DOHH2 (cell line): Measurements from ENCODE around the gene ST7.

Experiments used
- H3F3A ChIP-seq: fragments of 200-600 bp; sonication (generic), shearing (Covaris generic); 2 replicates; pipeline ENCODE4 v1.6.0; 2016; ENCODE audit warnings: antibody characterized with exemption, mild to moderate bottlenecking; ENCODE audit not compliant: control insufficient read depth, insufficient read depth
- H3K27ac ChIP-seq: fragments of 200-600 bp; sonication (generic); 2 replicates; pipeline ENCODE4 v1.5.1; 2014; ENCODE audit warnings: low read depth, mild to moderate bottlenecking, low read length, moderate library complexity
- H3K27me3 ChIP-seq: fragments of 200-600 bp; sonication (generic); 2 replicates; pipeline ENCODE4 v1.6.1; 2014; ENCODE audit warnings: mild to moderate bottlenecking, low read length, mixed read lengths; ENCODE audit not compliant: control insufficient read depth
- H3K36me3 ChIP-seq: fragments of 200-600 bp; sonication (generic); 2 replicates; pipeline ENCODE4 v1.6.1; 2014; ENCODE audit warnings: mild to moderate bottlenecking, low read length, moderate library complexity, mixed read lengths; ENCODE audit not compliant: control insufficient read depth
- H3K4me1 ChIP-seq: fragments of 200-600 bp; sonication (generic); 2 replicates; pipeline ENCODE4 v1.6.1; 2014; ENCODE audit warnings: mild to moderate bottlenecking, low read length, mixed read lengths; ENCODE audit not compliant: control insufficient read depth
- H3K4me2 ChIP-seq: fragments of 200-600 bp; sonication (generic); 2 replicates; pipeline ENCODE4 v1.6.0; 2014; ENCODE audit warnings: mild to moderate bottlenecking, low read length, moderate library complexity
- H3K4me3 ChIP-seq: fragments of 200-600 bp; sonication (generic); 2 replicates; pipeline ENCODE4 v1.5.1; 2014; ENCODE audit warnings: mild to moderate bottlenecking, low read length, mixed read lengths
- H3K79me2 ChIP-seq: fragments of 200-600 bp; sonication (generic); 2 replicates; pipeline ENCODE4 v1.6.1; 2014; ENCODE audit warnings: mild to moderate bottlenecking, low read length, mixed read lengths; ENCODE audit not compliant: control insufficient read depth
- H3K9me2 ChIP-seq: fragments of 200-600 bp; sonication (generic); replicated peaks from 2 replicates; pipeline ENCODE4 v1.6.1; 2014; ENCODE audit warnings: mild to moderate bottlenecking, low read length, mixed read lengths; ENCODE audit not compliant: control insufficient read depth
- H3K9me3 ChIP-seq: fragments of 200-600 bp; sonication (generic); 2 replicates; pipeline ENCODE4 v1.6.1; 2014; ENCODE audit warnings: antibody characterized with exemption, low read length, mixed read lengths; ENCODE audit not compliant: control insufficient read depth, insufficient read depth
- H4K20me1 ChIP-seq: fragments of 200-600 bp; sonication (generic); 2 replicates; pipeline ENCODE4 v1.6.0; 2014; ENCODE audit warnings: low read depth, mild to moderate bottlenecking, antibody characterized with exemption, low read length, moderate library complexity; ENCODE audit not compliant: control insufficient read depth, insufficient read depth
- CTCF ChIP-seq: fragments of 200-600 bp; sonication (generic); IDR thresholded peaks from one replicate; pipeline ENCODE4 v1.5.1; 2014; ENCODE audit warnings: antibody characterized with exemption, mild to moderate bottlenecking, low read depth, low read length; ENCODE audit not compliant: poor library complexity, severe bottlenecking
- EZH2phosphoT487 ChIP-seq: fragments of 200-600 bp; sonication (generic); IDR thresholded peaks from 2 replicates; pipeline ENCODE4 v1.6.1; 2017; ENCODE audit warnings: borderline replicate concordance, mild to moderate bottlenecking, antibody characterized with exemption, low read length, moderate library complexity, mixed read lengths

ST7 gene

DNA sequence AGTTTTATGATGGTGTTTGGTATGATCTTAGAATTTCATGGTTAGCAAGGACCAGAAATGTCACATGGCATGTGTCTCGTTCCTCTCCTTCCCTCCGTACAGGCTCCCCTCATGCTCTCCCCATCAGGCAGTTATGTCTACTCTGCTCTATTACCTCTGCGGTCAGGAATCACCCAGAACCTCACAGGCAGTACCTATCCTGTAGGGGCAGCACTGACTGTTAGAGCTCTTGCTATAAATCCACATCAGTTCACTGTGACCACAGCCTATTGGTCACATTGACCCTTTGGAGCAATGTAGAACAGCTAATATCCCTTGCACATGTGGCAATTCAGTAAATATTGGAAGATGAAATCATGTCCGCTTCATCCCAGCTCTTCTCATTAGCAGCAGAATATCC, 217.8 kb downstream of the ST7 start:
- H3F3A ChIP-seq: no peaks in the 10 kb centered on the region
- H3K9me3 ChIP-seq: no peaks in the 10 kb centered on the region
- no peaks in the 10 kb centered on the region for H3K36me3 ChIP-seq
- H3K79me2 ChIP-seq: no peaks in the 10 kb centered on the region
- no peaks in the 10 kb centered on the region for H4K20me1 ChIP-seq
- H3K4me2 ChIP-seq: no peak overlapping the region
- H3K9me2 ChIP-seq: no peaks in the 10 kb centered on the region
- no peak for TF ChIP-seq EZH2phosphoT487
- no peak for TF ChIP-seq CTCF
- no peak overlapping the region for H3K27ac ChIP-seq
- H3K4me1 ChIP-seq: no peaks in the 10 kb centered on the region
- no peak overlapping the region for H3K4me3 ChIP-seq
- H3K27me3 ChIP-seq: no peaks in the 10 kb centered on the region

DNA sequence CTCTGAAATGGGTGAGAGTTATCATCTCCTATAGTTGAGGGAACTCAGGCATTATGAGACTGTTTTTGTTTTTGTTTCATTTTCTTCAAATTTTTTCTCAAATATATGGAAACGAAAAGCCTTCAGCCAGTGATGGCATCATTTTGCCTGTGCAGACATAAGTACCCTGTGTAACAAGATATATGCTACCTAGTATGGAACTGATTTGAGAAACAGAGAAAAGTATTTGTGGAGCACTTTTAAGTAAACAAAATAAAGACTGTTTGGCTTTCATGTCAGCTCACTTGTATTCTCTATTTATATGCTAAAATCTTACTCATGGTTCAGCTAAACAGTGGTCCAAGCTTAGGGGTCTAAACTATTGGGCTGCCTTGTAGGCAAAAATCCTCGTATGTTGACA, 219.0 kb downstream of the ST7 start:
- Histone ChIP-seq H3K4me3 (no peak overlapping the region), H3K27ac (no peak overlapping the region), H3F3A (no peaks in the 10 kb centered on the region), H4K20me1 (no peaks in the 10 kb centered on the region), H3K79me2 (no peaks in the 10 kb centered on the region), H3K4me1 (no peaks in the 10 kb centered on the region), H3K9me2 (no peaks in the 10 kb centered on the region), H3K27me3 (no peaks in the 10 kb centered on the region), H3K9me3 (no peaks in the 10 kb centered on the region), H3K4me2 (no peak overlapping the region), H3K36me3 (no peaks in the 10 kb centered on the region)
- TF ChIP-seq EZH2phosphoT487 (no peak), CTCF (no peak)

- TF ChIP-seq EZH2phosphoT487 (no peak), CTCF (no peak)
- no peaks in the 10 kb centered on the region for H3K36me3 ChIP-seq
- H3K79me2 ChIP-seq: no peaks in the 10 kb centered on the region
- no peaks in the 10 kb centered on the region for H3F3A ChIP-seq
- no peaks in the 10 kb centered on the region for H4K20me1 ChIP-seq
- no peak overlapping the region for H3K4me3 ChIP-seq
- no peaks in the 10 kb centered on the region for H3K27me3 ChIP-seq
- H3K4me2 ChIP-seq: no peak overlapping the region
- H3K4me1 ChIP-seq: no peaks in the 10 kb centered on the region
- no peaks in the 10 kb centered on the region for H3K9me2 ChIP-seq
- H3K27ac ChIP-seq: no peak overlapping the region
- H3K9me3 ChIP-seq: no peaks in the 10 kb centered on the region
Measured at GRCh38 chr7:117173035-117173770, 219.9 kb downstream of the ST7 start.
